K562 (cell line): ENCODE measurements around the gene KLB. TPM values are rescaled to one million over a fixed set of nuclear protein-coding genes. Genes with fewer than 3 reads are reported as not detected.

Experiments
- ATF1 ChIP-seq, 2 experiments: fragments of 450-650 bp in 1 of 2; IDR thresholded peaks; 2 replicates each; pipeline ENCODE4 v1.6.1; 2016; ENCODE audit warnings: missing compliant biosample characterization in 1 of 2, missing genetic modification characterization in 1 of 2
- CREBBP ChIP-seq: IDR thresholded peaks from one replicate; pipeline ENCODE4 v1.6.1; 2012; ENCODE audit warnings: low read depth, mild to moderate bottlenecking, control low read depth, inconsistent platforms, low read length
- FIP1L1 ChIP-seq: fragments of 200-400 bp; formaldehyde crosslinking; IDR thresholded peaks from 2 replicates; pipeline ENCODE4 v1.6.1; 2018; ENCODE audit warnings: mild to moderate bottlenecking, low read depth, low read length; ENCODE audit not compliant: poor library complexity, severe bottlenecking
- FOXK1 ChIP-seq: sonication (generic); formaldehyde crosslinking; IDR thresholded peaks from 2 replicates; pipeline ENCODE4 v1.8.0; 2022; ENCODE audit warnings: missing genetic modification reagents, mild to moderate bottlenecking, borderline replicate concordance
- GABPA ChIP-seq: fragments of 200-800 bp; sonication (Bioruptor generic); conservative IDR thresholded peaks from 2 replicates; pipeline ENCODE4 v1.6.1; 2016; ENCODE audit warnings: low read depth, missing genetic modification characterization, missing compliant biosample characterization
- KAT7 ChIP-seq: sonication (generic); formaldehyde crosslinking; IDR thresholded peaks from 2 replicates; pipeline ENCODE4 v1.8.0; 2022; ENCODE audit warnings: missing genetic modification reagents, mild to moderate bottlenecking, borderline replicate concordance
- KHSRP ChIP-seq: fragments of 450-650 bp; IDR thresholded peaks from 2 replicates; pipeline ENCODE4 v1.6.1; 2017
- KLF16 ChIP-seq: IDR thresholded peaks from 2 replicates; pipeline ENCODE4 v1.6.1; 2016; ENCODE audit warnings: antibody characterized with exemption
- MTA2 ChIP-seq: fragments of 450-650 bp; IDR thresholded peaks from 2 replicates; pipeline ENCODE4 v1.6.1; 2016; ENCODE audit warnings: low read depth
- NFIX ChIP-seq: fragments of 250-450 bp; sonication (Bioruptor Pico); IDR thresholded peaks from 2 replicates; pipeline ENCODE4 v1.4.0; 2020; ENCODE audit warnings: low read depth, mild to moderate bottlenecking, moderate library complexity
- NFRKB ChIP-seq: fragments of 450-650 bp; IDR thresholded peaks from 2 replicates; pipeline ENCODE4 v1.6.1; 2016; ENCODE audit warnings: low read depth
- PCBP1 ChIP-seq: fragments of 200-400 bp; formaldehyde crosslinking; IDR thresholded peaks from 2 replicates; pipeline ENCODE4 v1.6.1; 2018; ENCODE audit warnings: mild to moderate bottlenecking, low read depth, low read length; ENCODE audit not compliant: poor library complexity, severe bottlenecking
- PHB ChIP-seq: fragments of 250-450 bp; sonication (Bioruptor Pico); IDR thresholded peaks from 2 replicates; pipeline ENCODE4 v1.5.0; 2021
- RCOR1 ChIP-seq, 2 experiments: IDR thresholded peaks; 2 replicates each; pipeline ENCODE4 v1.6.1; 2012; ENCODE audit warnings: low read depth in 2 of 2, low read length in 2 of 2, borderline replicate concordance in 1 of 2, improper control_type of control experiment in 1 of 2
- TEAD4 ChIP-seq, 2 experiments: sonication (generic) in 1 of 2; formaldehyde crosslinking in 1 of 2; IDR thresholded peaks; 2 replicates each; pipeline versions ENCODE4 v1.6.1 to v1.8.0; 2012 to 2022; ENCODE audit warnings: borderline replicate concordance in 1 of 2, inconsistent platforms in 1 of 2, low read length in 1 of 2, mild to moderate bottlenecking in 1 of 2, missing genetic modification reagents in 1 of 2
- ZEB2 ChIP-seq: fragments of 450-650 bp; IDR thresholded peaks from 2 replicates; pipeline ENCODE4 v1.6.1; 2016
- ZNF311 ChIP-seq: fragments of 250-450 bp; sonication (Bioruptor Pico); IDR thresholded peaks from 2 replicates; pipeline ENCODE4 v1.4.0; 2020; ENCODE audit warnings: mild to moderate bottlenecking, moderate library complexity
- ZNF384 ChIP-seq: IDR thresholded peaks from 2 replicates; pipeline ENCODE4 v1.6.1; 2012; ENCODE audit warnings: low read depth, low read length, improper control_type of control experiment
- ZZZ3 ChIP-seq: fragments of 450-650 bp; IDR thresholded peaks from 2 replicates; pipeline ENCODE4 v1.6.1; 2016; ENCODE audit warnings: antibody characterized with exemption, mild to moderate bottlenecking, moderate library complexity
- polyA plus RNA-seq, 8 experiments: library from polyadenylated mRNA; depleted of rRNA in 4 of 8; stranded (reverse) in 5 of 8; unstranded in 3 of 8; fragments of >200 nt; fragmentation: Nextera tagmentation in 2 of 8; fragmentation: Illumina TruSeq in 1 of 8; extraction: Ambion mirVana in 2 of 8; extraction: Trizol in 1 of 8; gene quantifications; 2 replicates each; pipeline versions ENCODE4 v1.2.1 to v1.2.3, GENCODE V29; 2011 to 2014; ENCODE audit warnings: inconsistent platforms in 1 of 8, missing spikeins in 1 of 8
- total RNA-seq, 7 experiments: library from RNA; depleted of rRNA in 6 of 7; stranded (reverse); fragments of >200 nt in 6 of 7; fragmentation: Illumina TruSeq in 2 of 7; extraction: Trizol in 2 of 7; gene quantifications; 2 replicates each; pipeline versions ENCODE4 v1.2.1 to v1.2.3, GENCODE V29; 2011 to 2021; ENCODE audit warnings: low replicate concordance in 1 of 7
- TF ChIP-seq, protein P1 (sequence below): fragments of 250-450 bp; sonication (Bioruptor Pico); IDR thresholded peaks from 2 replicates; pipeline ENCODE4 v1.4.0; 2020; ENCODE audit warnings: mild to moderate bottlenecking
- TF ChIP-seq, protein P2 (sequence below): fragments of 450-650 bp; formaldehyde crosslinking; IDR thresholded peaks from 2 replicates; pipeline ENCODE4 v1.4.0; 2022; ENCODE audit warnings: missing genetic modification characterization
- TF ChIP-seq, protein P3 (sequence below): sonication (generic); IDR thresholded peaks from 2 replicates; pipeline ENCODE4 v1.6.1; 2016

Gene KLB
- total and polyA plus RNA-seq, 9 of the 15 experiments (the other 6 are each of a cell fraction or from before 2014, with no cell fraction given), result 0.04 to 0.13 TPM; not detected in 7

DNA sequence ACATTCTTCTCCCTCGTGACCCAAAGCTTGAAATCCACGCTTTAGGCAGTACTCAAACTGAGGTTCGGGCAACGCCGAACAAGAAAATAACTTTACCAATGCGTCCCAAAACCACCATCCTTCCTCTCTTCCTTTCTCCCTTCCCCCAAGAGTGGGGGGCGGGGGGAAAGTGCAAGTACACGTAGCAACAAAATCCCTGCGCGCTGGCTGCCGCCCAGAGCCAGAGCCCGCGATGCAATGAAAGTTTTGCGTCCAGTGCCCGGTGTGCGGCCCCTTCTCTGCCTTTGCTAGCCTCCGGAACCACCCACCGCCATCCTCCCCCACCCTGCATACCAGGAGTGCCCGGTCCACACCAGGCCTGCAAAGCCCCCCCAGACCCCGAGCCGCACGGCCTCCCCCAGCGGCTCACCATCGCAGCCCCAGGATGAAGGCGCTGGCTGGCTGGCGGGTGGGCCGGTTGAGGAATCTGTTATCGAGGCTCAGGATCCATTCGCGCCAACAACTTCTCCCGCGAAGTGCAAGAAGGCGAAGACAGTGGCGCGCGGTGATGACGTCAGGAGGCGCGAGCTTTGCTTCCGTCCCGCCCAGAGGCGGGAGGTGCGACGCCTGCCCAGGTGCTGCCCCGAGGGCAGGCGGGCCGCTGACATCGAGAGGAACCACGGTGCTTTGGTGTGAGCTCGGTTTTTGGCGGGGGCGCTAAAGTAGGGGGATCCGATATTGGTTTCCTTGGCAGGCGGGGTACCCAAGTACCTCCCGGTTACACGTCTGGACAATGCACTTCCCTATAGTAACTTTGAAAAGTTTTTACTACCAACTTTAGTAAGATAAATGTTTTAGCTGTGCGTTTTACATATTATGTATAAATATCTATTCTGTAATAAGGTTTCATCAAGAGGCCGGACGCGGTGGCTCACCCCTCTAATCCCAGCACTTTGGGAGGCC is 40.6 kb upstream of the KLB start, which contains the start of gene RFC1 (continued):
- TF ChIP-seq, protein P1, sequence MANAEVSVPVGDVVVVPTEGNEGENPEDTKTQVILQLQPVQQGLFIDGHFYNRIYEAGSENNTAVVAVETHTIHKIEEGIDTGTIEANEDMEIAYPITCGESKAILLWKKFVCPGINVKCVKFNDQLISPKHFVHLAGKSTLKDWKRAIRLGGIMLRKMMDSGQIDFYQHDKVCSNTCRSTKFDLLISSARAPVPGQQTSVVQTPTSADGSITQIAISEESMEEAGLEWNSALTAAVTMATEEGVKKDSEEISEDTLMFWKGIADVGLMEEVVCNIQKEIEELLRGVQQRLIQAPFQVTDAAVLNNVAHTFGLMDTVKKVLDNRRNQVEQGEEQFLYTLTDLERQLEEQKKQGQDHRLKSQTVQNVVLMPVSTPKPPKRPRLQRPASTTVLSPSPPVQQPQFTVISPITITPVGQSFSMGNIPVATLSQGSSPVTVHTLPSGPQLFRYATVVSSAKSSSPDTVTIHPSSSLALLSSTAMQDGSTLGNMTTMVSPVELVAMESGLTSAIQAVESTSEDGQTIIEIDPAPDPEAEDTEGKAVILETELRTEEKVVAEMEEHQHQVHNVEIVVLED, result no peak; the same call in 1 of the 2 replicates
- peak; percentile 94 for TF ChIP-seq ZZZ3
- TF ChIP-seq NFIX (CRISPR knock-in tag), result no peak
- TF ChIP-seq ZNF384, result no peak
- TF ChIP-seq ATF1 (CRISPR knock-in tag; IDR thresholded peaks at IDR 0.05), result peak; percentile 95
- peak; percentile 99 for TF ChIP-seq ATF1 (tag; IDR thresholded peaks at IDR 0.05)
- TF ChIP-seq KLF16, result no peak
- no peak for TF ChIP-seq CREBBP
- TF ChIP-seq, protein P2, sequence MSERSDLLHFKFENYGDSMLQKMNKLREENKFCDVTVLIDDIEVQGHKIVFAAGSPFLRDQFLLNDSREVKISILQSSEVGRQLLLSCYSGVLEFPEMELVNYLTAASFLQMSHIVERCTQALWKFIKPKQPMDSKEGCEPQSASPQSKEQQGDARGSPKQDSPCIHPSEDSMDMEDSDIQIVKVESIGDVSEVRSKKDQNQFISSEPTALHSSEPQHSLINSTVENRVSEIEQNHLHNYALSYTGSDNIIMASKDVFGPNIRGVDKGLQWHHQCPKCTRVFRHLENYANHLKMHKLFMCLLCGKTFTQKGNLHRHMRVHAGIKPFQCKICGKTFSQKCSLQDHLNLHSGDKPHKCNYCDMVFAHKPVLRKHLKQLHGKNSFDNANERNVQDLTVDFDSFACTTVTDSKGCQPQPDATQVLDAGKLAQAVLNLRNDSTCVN (CRISPR knock-in tag), result peak; percentile 19; the same call in 1 of the 2 replicates
- TF ChIP-seq KAT7 (CRISPR knock-in tag), result peak; percentile 97
- TF ChIP-seq FIP1L1, result peak; percentile 52
- 0 out of 2 replicates have a peak, but pooled peaks have one; percentile 78 for TF ChIP-seq NFRKB
- TF ChIP-seq RCOR1 (IDR thresholded peaks at IDR 0.05; ENCODE audit: borderline replicate concordance in 1 of 2, low read depth in 2 of 2, low read length in 2 of 2), result peak in 1 of 2 experiments; percentile 71; a peak in 2 of 4 replicates
- peak; percentile 69 for TF ChIP-seq TEAD4 (IDR thresholded peaks at IDR 0.05; ENCODE audit: low read length)
- no peak for TF ChIP-seq TEAD4 (CRISPR knock-in tag; IDR thresholded peaks at IDR 0.05; ENCODE audit: borderline replicate concordance)
- peak; percentile 81 for TF ChIP-seq KHSRP
- TF ChIP-seq, protein P3, sequence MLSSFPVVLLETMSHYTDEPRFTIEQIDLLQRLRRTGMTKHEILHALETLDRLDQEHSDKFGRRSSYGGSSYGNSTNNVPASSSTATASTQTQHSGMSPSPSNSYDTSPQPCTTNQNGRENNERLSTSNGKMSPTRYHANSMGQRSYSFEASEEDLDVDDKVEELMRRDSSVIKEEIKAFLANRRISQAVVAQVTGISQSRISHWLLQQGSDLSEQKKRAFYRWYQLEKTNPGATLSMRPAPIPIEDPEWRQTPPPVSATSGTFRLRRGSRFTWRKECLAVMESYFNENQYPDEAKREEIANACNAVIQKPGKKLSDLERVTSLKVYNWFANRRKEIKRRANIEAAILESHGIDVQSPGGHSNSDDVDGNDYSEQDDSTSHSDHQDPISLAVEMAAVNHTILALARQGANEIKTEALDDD, result no peak
- TF ChIP-seq GABPA (tag), result peak; percentile 51
- TF ChIP-seq ZEB2, result peak; percentile 62; the same call in 1 of the 2 replicates
- TF ChIP-seq MTA2, result no peak
- TF ChIP-seq PHB (CRISPR knock-in tag), result no peak
- TF ChIP-seq PCBP1, result peak; percentile 45
- no peak for TF ChIP-seq ZNF311 (CRISPR knock-in tag)
- peak; percentile 90; the same call in 1 of the 2 replicates for TF ChIP-seq FOXK1
